GM19463 (cell line): ENCODE results near the gene EXD3.

Experiments used
- ATAC-seq: cut with Tn5 transposase; IDR thresholded peaks from one replicate; pipeline ENCODE4 v1.9.1; 2021; ENCODE audit warnings: mild to moderate bottlenecking, moderate library complexity; ENCODE audit not compliant: unreplicated experiment

The EXD3 gene

DNA sequence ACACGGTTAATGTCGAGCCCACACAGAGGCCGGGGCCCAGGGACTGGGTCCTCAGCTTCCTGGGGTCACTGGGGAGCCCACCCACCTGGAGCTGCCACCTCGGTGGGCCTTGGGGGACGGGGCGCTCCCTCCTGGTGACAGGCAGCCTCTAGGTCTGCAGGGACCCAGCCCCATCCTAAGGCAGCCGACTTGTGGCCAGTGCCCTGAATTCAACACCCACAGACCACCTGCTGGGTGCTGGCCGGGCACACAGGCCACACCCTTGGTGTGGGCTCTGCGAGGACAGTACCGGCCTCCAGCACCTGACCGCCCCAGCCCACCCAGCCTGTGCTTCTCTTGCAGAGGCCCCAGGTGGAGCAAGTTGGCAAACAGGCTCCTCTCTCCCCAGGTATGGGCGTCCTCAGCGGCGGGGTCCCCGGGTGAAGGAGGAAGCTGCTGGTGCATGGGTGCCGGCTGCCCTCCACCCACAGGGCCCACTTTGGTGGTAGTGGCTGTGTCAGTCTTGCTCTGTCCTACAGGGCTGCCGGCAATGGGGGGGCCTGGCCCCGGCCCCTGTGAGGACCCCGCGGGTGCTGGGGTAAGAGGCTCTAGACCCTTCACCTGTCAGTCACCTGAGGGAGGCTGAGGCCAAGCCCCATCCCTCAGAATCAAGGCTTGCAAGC lies 9.9 kb upstream of the EXD3 start:
- no peak for ATAC-seq

GRCh38 chr9:137431416-137431931 lies 8.5 kb upstream of the EXD3 start:
- no peak for ATAC-seq

DNA sequence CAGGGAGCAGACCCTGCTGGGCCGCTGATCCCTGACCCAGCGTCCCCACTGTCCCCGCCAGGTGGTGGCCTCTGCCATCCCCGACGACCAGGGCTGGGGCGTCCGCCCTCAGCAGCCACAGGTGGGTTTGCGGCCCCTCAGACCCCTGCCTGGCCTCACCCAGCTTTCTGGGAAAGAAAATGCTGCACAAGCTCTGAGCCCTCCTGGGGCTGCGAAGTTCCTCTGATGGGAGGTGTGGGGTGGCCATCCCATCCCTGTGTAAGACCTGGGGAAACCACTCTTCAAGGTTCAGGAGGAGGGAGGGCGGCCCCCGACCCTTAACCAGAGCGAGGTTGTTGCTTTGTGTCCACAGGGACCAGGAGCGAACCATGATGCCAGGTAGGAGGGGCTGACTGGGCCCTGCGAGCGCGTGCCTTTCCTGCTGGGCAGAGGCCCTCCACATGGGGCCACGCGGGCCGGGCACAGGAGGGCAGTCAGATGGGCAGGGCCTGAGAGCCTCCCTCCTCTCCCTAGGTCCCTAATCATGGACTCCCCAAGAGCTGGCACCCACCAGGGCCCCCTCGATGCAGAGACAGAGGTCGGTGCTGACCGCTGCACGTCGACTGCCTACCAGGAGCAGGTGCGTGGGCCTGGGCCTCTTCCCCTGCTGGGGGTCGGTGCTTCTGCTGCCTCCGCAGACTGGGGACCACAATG lies 7.9 kb upstream of the EXD3 start:
- ATAC-seq: no peak

DNA sequence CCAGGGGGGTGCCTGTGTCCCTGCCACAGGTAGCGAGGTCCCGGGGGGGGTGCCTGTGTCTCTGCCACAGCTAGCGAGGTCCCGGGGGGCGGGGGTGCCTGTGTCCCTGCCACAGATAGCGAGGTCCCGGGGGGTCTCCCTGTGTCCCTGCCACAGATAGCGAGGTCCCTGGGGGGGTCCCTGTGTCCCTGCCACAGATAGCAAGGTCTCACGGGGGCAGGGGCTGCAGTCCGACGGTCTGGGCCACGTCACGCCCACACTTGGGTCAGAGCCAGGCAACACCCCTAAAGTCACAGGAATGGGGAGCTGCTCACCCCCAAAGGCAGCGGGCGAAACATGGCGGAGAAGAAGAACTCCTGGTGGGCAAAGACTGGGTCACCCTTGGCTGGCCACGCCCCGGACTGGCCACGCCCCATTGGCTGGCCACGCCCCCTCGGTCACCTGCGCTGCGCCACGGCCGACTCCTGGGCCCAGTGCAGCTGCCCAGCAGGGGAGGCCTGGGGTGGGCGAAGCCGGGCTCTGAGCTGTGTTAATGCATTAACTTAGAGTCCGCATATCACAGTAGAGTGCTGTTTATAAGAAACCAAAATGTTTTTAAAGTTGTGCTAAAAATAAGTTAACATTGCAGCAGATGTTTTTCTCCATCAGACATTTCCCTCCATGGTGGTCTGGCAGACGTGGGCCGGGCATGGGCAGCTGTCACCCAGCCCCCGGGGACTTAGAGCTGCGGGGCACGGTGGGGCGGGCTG lies 7.2 kb upstream of the EXD3 start:
- ATAC-seq: no peak

- ATAC-seq: no peak
Measured at GRCh38 chr9:137429546-137429890, 6.6 kb upstream of the EXD3 start.

DNA sequence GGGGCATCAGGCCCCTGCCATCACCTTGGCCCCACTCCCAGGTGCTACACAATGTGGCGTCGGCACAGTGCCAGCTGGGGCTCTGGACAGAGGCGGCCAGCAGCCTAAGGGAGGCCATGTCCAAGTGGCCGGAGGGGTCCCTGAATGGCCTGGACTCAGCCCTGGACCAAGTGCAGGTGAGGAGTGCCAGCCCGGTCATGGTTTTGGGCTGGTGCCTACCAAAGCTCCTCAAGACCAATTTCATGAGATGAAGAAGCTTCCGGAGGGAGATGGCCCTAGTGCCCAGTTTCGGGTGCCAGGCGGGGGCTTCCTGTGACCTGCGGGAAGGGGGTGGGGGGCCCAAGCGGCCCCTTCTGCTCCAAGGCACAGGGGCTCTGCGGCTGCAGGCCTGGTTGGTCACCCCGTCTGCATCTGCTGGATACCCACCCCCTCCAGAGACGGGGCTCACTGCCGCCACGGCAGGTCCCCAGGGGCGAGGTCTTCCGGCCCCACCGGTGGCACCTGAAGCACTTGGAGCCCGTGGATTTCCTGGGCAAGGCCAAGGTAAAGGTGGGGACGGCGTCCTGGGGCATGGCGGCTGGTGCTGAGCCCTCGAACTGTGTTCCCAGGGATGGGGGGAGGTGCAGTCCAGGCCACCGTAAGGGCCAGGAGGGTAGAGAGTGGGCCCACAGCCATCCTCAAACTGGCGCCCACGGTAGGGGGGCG lies 6.0 kb upstream of the EXD3 start:
- ATAC-seq: no peak

DNA sequence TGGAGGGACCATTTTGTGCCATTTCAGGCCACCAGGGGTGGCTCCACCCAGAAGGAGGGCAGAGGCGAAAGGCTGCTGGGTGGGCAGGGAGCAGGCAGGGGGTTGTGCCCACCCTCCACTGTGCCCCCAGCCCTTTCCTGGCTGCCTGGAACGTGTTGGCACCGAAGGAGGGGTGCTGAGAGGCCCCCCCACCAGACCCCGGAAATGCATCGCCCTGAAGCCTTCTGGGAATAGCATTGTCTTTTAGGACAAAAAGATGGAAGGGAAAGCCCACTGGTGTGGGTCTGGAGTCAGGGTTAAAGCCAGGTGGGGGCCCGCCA lies 5.3 kb upstream of the EXD3 start:
- ATAC-seq: no peak

GRCh38 chr9:137427454-137428310 lies 4.7 kb upstream of the EXD3 start:
- no peak for ATAC-seq

DNA sequence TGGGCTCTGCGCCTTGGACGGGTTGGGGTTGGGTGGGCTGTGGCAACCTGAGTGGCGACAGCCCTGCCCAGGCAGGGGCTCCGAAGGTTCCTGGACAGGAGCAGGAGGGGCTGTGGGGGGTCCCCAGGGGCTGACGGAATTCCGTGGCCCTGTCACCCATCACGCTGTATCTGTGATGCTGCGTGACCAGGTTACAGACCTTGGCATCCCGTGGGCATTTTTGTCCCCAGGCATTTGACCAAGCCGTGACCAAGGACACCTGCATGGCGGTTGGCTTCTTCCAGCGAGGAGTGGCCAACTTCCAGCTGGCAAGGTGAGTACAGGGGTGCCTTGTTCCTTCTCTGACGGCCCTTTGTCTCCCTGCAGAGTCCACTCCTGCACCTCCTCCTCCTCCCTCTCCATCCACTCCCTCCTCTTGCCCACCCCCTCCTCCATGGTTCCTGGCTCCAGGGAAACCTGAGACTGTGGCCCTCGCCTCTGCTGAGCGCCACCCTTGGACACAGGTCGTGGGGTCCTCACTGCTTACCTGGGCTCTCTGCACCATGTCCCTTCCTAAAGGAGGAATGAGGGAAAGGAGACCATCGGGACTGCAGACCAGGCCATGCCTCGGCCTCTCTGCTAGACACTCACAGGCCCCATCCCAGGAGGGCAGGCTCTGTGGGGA lies 3.2 kb upstream of the EXD3 start:
- no peak for ATAC-seq

- peak; percentile 30 for ATAC-seq
Measured at GRCh38 chr9:137423514-137424291, 741 bp upstream of the EXD3 start.

DNA sequence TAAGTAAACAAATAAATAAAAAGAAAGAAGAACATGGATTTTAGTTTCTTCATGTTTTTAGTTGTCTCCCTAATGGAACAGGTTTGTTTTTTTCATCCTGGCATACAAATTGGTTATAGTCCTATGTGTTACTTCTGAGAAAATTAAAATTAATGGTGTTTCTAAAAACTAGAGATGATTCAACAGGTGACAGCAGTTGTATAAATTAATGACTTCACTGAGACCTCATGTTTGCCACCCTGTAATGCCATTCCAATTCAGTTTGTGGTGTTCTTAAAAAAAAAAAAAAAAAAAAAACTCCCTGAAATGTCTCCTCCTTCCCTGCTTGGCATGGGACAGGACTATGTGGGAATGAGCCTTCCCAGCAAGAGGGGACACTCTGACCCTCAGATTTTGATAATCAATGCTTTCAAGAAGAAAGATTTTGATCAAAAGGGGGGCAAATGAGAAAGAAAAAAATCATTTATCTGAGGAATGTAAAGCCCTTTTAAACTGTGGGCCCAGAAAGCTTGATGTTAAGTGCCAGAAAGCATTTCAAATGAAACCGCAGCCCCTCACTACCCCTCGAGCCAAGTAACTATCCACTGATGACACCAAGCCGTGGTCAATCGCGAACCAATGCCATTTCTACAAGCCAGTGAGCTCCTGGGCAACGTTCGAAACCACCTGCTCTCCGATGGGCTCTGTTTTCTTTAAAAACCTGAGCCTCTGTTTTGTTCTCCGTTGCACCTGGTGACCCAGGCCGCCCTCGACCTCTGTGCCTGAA lies 941 bp downstream of the EXD3 start:
- no peak for ATAC-seq

DNA sequence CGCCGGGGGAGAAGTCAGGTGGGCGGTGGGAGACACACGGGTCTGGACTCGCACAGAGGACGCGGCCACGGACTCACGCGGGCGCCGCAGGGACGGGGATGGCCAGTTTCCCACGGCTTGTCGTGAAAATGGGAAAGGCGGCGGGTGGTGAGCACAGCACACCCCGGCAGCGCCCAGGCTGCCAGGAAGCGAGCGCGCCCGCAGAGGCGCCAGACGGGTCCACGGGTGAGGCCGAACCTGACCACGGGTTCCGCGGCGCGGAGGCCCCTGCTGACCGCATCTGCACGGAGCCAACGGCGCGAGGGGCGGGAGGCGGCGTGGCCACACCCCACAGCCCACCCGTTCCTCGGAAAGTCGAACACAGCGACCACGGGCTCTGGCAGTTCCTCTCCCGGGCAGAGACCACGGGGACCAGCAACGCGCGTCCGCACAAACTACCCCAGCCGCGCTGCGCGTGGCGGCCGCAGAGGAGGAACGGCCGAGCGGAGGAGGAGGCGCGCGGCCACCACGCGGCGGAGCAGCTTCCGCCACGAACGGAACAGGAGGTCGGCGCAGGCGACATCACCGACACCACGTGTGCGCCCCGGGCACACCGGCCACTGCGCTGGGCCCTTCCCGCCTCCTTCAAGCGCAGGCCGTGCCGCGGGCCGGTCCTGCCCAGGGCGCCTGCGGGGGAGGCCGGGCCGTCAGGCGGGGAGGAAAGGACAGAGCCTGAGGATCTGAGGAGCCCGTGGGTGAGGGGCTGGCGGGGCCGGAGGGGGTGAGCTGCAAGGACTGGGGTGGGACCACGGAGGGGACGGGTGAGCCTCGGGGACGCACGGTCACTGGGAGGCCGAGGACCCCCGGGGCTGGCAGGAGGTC lies 5.6 kb downstream of the EXD3 start:
- ATAC-seq: no peak

GRCh38 chr9:137416563-137417151 lies 6.3 kb downstream of the EXD3 start:
- no peak for ATAC-seq

DNA sequence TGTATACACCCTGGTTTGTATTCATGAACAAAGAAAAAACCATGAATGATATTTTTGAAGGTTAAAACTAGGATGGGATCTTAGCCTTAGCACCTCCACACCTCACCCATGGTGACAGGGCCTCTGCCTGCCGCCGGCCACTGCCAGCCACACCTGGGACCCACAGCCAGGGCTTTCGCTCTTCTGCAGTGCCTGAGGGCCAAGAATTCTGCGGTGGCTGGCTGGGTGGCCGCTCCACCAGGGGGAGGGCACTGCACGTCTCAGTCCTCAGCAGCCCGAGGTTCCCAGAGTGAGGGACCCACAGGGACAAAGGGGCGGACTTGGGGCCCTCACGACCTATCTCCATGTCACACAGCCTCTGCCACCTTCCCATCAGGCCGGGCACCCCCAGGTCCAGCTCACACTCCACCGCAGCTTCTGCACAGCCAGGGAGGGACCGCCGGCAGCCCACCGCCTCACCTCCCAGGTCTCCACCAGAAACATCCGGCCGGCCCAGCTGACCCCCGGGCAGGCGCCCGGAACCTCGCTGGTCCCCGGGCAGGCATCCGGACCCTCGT lies 6.9 kb downstream of the EXD3 start:
- ATAC-seq: no peak

- no peak for ATAC-seq
Measured at GRCh38 chr9:137415451-137415850, 7.5 kb downstream of the EXD3 start.

DNA sequence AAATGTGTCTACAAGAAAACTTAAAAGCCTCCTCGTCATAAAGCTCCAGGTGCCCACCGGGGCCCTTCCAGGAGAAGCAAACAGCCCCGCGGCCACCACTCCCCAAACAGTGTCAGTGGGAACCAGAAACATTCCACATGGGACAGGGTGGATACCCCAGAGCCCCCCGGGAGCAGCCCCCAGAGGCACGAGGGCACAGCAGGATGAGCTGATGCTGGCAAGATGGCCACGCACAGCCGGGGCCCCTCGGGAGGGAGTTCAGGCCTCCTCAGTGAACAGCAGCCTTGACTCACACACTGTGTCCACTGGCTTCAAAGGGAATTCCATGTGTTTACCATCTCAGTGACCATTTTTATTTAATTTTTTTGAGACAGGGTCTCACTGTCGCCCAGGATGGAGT lies 10.5 kb downstream of the EXD3 start:
- ATAC-seq: no peak
